ENCODE results near the gene ASRGL1.
"Not testable (repeated sequence)": the region's sequence is repeated elsewhere in the genome, so short reads cannot be mapped to it uniquely, and the experiment has no call there.

ASRGL1 gene

GRCh38 chr11:62352355-62353336 is 15.4 kb downstream of the ASRGL1 start:
- no peak for DNase-seq (ENCODE audit: low spot score)

- DNase-seq (ENCODE audit: low spot score) = no peak
Observed at GRCh38 chr11:62353841-62354240, 16.6 kb downstream of the ASRGL1 start.

GRCh38 chr11:62358273-62358672 is 21.0 kb downstream of the ASRGL1 start:
- DNase-seq (ENCODE audit: low spot score) = no peak

GRCh38 chr11:62359475-62359874 is 22.2 kb downstream of the ASRGL1 start:
- no peak for DNase-seq (ENCODE audit: low spot score)

- DNase-seq (ENCODE audit: low spot score) = no peak
Observed at GRCh38 chr11:62360685-62361084, 23.4 kb downstream of the ASRGL1 start.

GRCh38 chr11:62368861-62369477 is 31.7 kb downstream of the ASRGL1 start:
- not testable (repeated sequence) for DNase-seq (ENCODE audit: low spot score)

GRCh38 chr11:62370743-62371440 is 33.6 kb downstream of the ASRGL1 start:
- DNase-seq (ENCODE audit: low spot score) = no peak

- no peak for DNase-seq (ENCODE audit: low spot score)
Observed at GRCh38 chr11:62372871-62373270, 35.6 kb downstream of the ASRGL1 start.

GRCh38 chr11:62373464-62374119 is 36.3 kb downstream of the ASRGL1 start:
- no peak for DNase-seq (ENCODE audit: low spot score)

- no peak for DNase-seq (ENCODE audit: low spot score)
Observed at GRCh38 chr11:62374801-62375200, 37.6 kb downstream of the ASRGL1 start.

- not testable (repeated sequence) for DNase-seq (ENCODE audit: low spot score)
Observed at GRCh38 chr11:62378459-62379063, 41.3 kb downstream of the ASRGL1 start.

- DNase-seq (ENCODE audit: low spot score) = not testable (repeated sequence)
Observed at GRCh38 chr11:62379586-62379985, 42.3 kb downstream of the ASRGL1 start.

GRCh38 chr11:62380821-62381245 is 43.6 kb downstream of the ASRGL1 start:
- peak; percentile 68 for DNase-seq (ENCODE audit: low spot score)

- DNase-seq (ENCODE audit: low spot score) = no peak
Observed at GRCh38 chr11:62383822-62384221, 46.6 kb downstream of the ASRGL1 start.

- not testable (repeated sequence) for DNase-seq (ENCODE audit: low spot score)
Observed at GRCh38 chr11:62386083-62386482, 48.8 kb downstream of the ASRGL1 start.

GRCh38 chr11:62387381-62387780 is 50.1 kb downstream of the ASRGL1 start:
- DNase-seq (ENCODE audit: low spot score) = no peak

- DNase-seq (ENCODE audit: low spot score) = no peak
Observed at GRCh38 chr11:62388999-62389398, 51.8 kb downstream of the ASRGL1 start.

- DNase-seq (ENCODE audit: low spot score) = no peak
Observed at GRCh38 chr11:62390237-62390636, 53.0 kb downstream of the ASRGL1 start.

GRCh38 chr11:62390722-62391121 is 53.5 kb downstream of the ASRGL1 start:
- DNase-seq (ENCODE audit: low spot score) = no peak

GRCh38 chr11:62391642-62392425 is 54.6 kb downstream of the ASRGL1 start:
- DNase-seq (ENCODE audit: low spot score) = no peak

GRCh38 chr11:62392506-62392905 is 55.3 kb downstream of the ASRGL1 start:
- DNase-seq (ENCODE audit: low spot score) = no peak

Data from D341Med (cell line).